Loucy (cell line): ENCODE data around the gene RLN2.

Source experiments
- CTCF ChIP-seq: fragments of 200-600 bp; sonication (generic); conservative IDR thresholded peaks from 2 replicates; pipeline ENCODE4 v1.5.1; 2014; ENCODE audit warnings: mild to moderate bottlenecking, antibody characterized with exemption, low read length
- EZH2phosphoT487 ChIP-seq: fragments of 200-600 bp; IDR thresholded peaks from 2 replicates; pipeline ENCODE4 v1.6.1; 2018; ENCODE audit warnings: antibody characterized with exemption, mild to moderate bottlenecking, moderate library complexity, borderline replicate concordance

DNA sequence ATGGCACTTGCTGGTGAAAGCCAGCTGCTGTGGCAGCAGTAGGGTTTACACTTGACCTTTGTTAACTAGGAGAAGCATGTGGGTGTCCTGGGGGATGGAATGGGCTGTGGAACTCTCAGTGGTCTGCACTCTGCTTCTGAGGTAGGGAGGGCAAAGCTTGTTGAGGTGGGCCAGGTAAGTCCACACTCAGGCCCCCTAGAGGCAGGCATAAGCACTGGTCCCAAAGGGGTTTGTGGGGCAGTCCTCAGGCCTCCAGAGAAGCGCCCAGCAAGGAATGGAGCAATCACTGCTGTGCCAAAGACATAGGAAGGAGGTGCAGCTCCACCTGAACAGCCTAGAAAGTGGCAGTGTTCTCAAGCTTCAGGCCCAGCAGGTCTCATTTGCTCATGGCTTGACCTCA, 38.6 kb downstream of the RLN2 start:
- peak; percentile 51 for TF ChIP-seq CTCF
- TF ChIP-seq EZH2phosphoT487, result no peak
